Hepatocyte (in vitro differentiated cells): ENCODE measurements around the gene QRICH2. TPM values are rescaled to one million over a fixed set of nuclear protein-coding genes. Genes with fewer than 3 reads are reported as not detected.

ENCODE experiments used
- DNase-seq: peaks from one replicate; pipeline ENCODE4 v3.0.0-alpha.2; 2016; ENCODE audit warnings: low spot score
- H2AFZ ChIP-seq: fragments of 200-600 bp; sonication (generic); 2 replicates; pipeline ENCODE4 v1.6.0; 2016; ENCODE audit warnings: antibody characterized with exemption, mild to moderate bottlenecking
- H3K27ac ChIP-seq: fragments of 200-600 bp; sonication (generic); 2 replicates; pipeline ENCODE4 v1.5.1; 2016; ENCODE audit warnings: mild to moderate bottlenecking
- H3K27me3 ChIP-seq: fragments of 200-600 bp; sonication (generic); 2 replicates; pipeline ENCODE4 v1.6.1; 2016
- H3K36me3 ChIP-seq: fragments of 200-600 bp; sonication (generic); replicated peaks from 2 replicates; pipeline ENCODE4 v1.5.1; 2016; ENCODE audit warnings: low read depth; ENCODE audit not compliant: insufficient read depth
- H3K4me1 ChIP-seq: fragments of 200-600 bp; sonication (generic); 2 replicates; pipeline ENCODE4 v1.5.1; 2016; ENCODE audit warnings: mild to moderate bottlenecking, moderate library complexity; ENCODE audit not compliant: insufficient read depth
- H3K4me2 ChIP-seq: fragments of 200-600 bp; sonication (generic); 2 replicates; pipeline ENCODE4 v1.6.0; 2016
- H3K4me3 ChIP-seq: fragments of 200-600 bp; sonication (generic); 2 replicates; pipeline ENCODE4 v1.5.1; 2016; ENCODE audit warnings: mild to moderate bottlenecking
- H3K79me2 ChIP-seq: fragments of 200-600 bp; sonication (generic); 2 replicates; pipeline ENCODE4 v1.6.0; 2017; ENCODE audit warnings: mild to moderate bottlenecking
- H3K9me2 ChIP-seq: fragments of 200-600 bp; sonication (generic); replicated peaks from 2 replicates; pipeline ENCODE4 v1.6.0; 2017; ENCODE audit warnings: mild to moderate bottlenecking; ENCODE audit not compliant: insufficient read depth
- H3K9me3 ChIP-seq: fragments of 200-600 bp; sonication (generic); 2 replicates; pipeline ENCODE4 v1.5.1; 2016; ENCODE audit warnings: low read depth, mild to moderate bottlenecking
- H4K20me1 ChIP-seq: fragments of 200-600 bp; sonication (generic); 2 replicates; pipeline ENCODE4 v1.6.0; 2016; ENCODE audit warnings: mild to moderate bottlenecking; ENCODE audit not compliant: insufficient read depth, poor library complexity, severe bottlenecking
- CTCF ChIP-seq: fragments of 200-600 bp; sonication (generic); IDR thresholded peaks from 2 replicates; pipeline ENCODE4 v1.5.1; 2016; ENCODE audit warnings: antibody characterized with exemption, mild to moderate bottlenecking; ENCODE audit not compliant: poor library complexity
- EZH2 ChIP-seq: fragments of 200-600 bp; sonication (generic); IDR thresholded peaks from 2 replicates; pipeline ENCODE4 v1.6.1; 2016; ENCODE audit warnings: antibody characterized with exemption, mild to moderate bottlenecking, borderline replicate concordance
- EZH2phosphoT487 ChIP-seq: fragments of 200-600 bp; sonication (generic); IDR thresholded peaks from one replicate; pipeline ENCODE4 v1.6.1; 2018; ENCODE audit warnings: antibody characterized with exemption, mild to moderate bottlenecking, low read depth, moderate library complexity; ENCODE audit not compliant: unreplicated experiment, severe bottlenecking
- WGBS: methylation state at CpG from one replicate; pipeline ENCODE4 v1.1.6; 2016; ENCODE audit warnings: low lambda C conversion rate; ENCODE audit errors: missing lambda C conversion rate; 5-methylcytosine and 5-hydroxymethylcytosine counted together
- polyA plus RNA-seq: library from polyadenylated mRNA; unstranded; fragments of >200 nt; fragmentation: Nextera tagmentation; extraction: Ambion mirVana; gene quantifications from 2 replicates; pipeline ENCODE4 v1.2.1, GENCODE V29; 2016
- total RNA-seq: library from RNA; depleted of rRNA; stranded (reverse); fragments of >200 nt; gene quantifications from 2 replicates; pipeline ENCODE4 v1.2.3, GENCODE V29; 2014

Gene QRICH2
- total and polyA plus RNA-seq, 2 experiments from 2014 or later: 2.3 to 2.8 TPM

GRCh38 chr17:76236603-76237002 is 71.5 kb downstream of the QRICH2 start:
- Histone ChIP-seq H3K27ac (no peak overlapping the region), H3K9me3 (no peaks in the 10 kb centered on the region), H3K4me1 (peaks cover 8% of the 10 kb centered on the region), H3K4me3 (no peak overlapping the region), H2AFZ (no peak overlapping the region), H4K20me1 (no peaks in the 10 kb centered on the region), H3K4me2 (no peak overlapping the region), H3K36me3 (no peaks in the 10 kb centered on the region), H3K79me2 (peaks cover under 1% of the 10 kb centered on the region), H3K27me3 (peaks cover 3% of the 10 kb centered on the region), H3K9me2 (no peaks in the 10 kb centered on the region)
- no peak for TF ChIP-seq CTCF
- TF ChIP-seq EZH2: no peak
- no peak for TF ChIP-seq EZH2phosphoT487
- no peak for DNase-seq

- H4K20me1 ChIP-seq: no peaks in the 10 kb centered on the region
- no peak overlapping the region for H3K4me2 ChIP-seq
- no peaks in the 10 kb centered on the region for H3K36me3 ChIP-seq
- no peaks in the 10 kb centered on the region for H3K9me2 ChIP-seq
- no peaks in the 10 kb centered on the region for H3K9me3 ChIP-seq
- H3K27me3 ChIP-seq: peaks cover 3% of the 10 kb centered on the region
- H2AFZ ChIP-seq: no peak overlapping the region
- TF ChIP-seq EZH2 (no peak), CTCF (no peak), EZH2phosphoT487 (no peak)
- no peak overlapping the region for H3K4me3 ChIP-seq
- no peak for DNase-seq
- H3K4me1 ChIP-seq: peaks cover 5% of the 10 kb centered on the region
- no peaks in the 10 kb centered on the region for H3K79me2 ChIP-seq
- WGBS: 65% methylated on average over 2 of the region's 2 CpGs
- H3K27ac ChIP-seq: no peak overlapping the region
Measured at GRCh38 chr17:76235883-76236282, 72.2 kb downstream of the QRICH2 start.

- Histone ChIP-seq H3K4me2 (no peak overlapping the region), H3K79me2 (no peaks in the 10 kb centered on the region), H2AFZ (no peak overlapping the region), H3K4me3 (no peak overlapping the region), H3K27ac (no peak overlapping the region), H3K9me3 (no peaks in the 10 kb centered on the region), H3K27me3 (peaks cover 3% of the 10 kb centered on the region), H3K36me3 (no peaks in the 10 kb centered on the region), H3K9me2 (no peaks in the 10 kb centered on the region), H3K4me1 (no peaks in the 10 kb centered on the region), H4K20me1 (no peaks in the 10 kb centered on the region)
- DNase-seq: no peak
- TF ChIP-seq EZH2 (no peak), CTCF (no peak), EZH2phosphoT487 (no peak)
- 88% methylated on average over 5 of the region's 5 CpGs for WGBS
Measured at GRCh38 chr17:76234354-76234679, 73.8 kb downstream of the QRICH2 start.
